Middle frontal gyrus (tissue), 1 donor: Measurements from ENCODE around the gene ELK4.

ENCODE experiments used
- DNase-seq: peaks from one replicate; pipeline ENCODE4 v3.0.0-alpha.2; 2015; ENCODE audit warnings: low spot score; ENCODE audit errors: extremely low spot score

Gene ELK4

DNA sequence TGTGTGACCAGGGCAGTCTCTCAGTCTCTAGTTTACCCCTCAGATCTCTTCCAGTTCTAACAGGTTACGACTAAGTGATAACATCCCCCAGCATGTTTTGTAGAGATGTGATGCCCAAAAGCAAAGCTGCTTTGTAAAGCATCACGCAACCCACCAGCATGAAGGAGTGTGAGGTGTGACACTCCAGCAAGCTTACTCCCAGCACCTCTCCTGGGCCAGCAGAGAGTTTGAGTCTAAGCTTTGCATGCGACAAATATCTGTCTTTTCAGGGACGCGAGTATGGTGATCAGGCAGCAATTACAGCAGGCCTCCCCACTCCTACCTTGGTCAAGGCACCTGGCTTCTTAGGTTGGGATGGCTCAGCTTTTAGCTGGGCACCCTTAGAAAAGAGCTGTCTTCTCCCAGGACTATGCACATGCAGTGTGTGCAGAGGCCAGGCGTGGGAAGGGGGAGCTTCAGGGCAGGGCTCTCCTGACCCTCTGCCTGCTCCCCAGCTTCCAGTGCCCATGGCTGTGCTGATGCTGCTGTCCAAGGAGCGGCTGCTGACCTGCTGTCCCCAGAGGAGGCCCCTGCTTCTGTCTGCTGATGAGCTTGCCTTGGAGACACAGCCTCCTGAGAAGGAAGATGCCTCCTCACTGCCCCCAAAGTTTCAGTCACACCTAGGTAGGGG is 48.2 kb downstream of the ELK4 start:
- no peak for DNase-seq

DNA sequence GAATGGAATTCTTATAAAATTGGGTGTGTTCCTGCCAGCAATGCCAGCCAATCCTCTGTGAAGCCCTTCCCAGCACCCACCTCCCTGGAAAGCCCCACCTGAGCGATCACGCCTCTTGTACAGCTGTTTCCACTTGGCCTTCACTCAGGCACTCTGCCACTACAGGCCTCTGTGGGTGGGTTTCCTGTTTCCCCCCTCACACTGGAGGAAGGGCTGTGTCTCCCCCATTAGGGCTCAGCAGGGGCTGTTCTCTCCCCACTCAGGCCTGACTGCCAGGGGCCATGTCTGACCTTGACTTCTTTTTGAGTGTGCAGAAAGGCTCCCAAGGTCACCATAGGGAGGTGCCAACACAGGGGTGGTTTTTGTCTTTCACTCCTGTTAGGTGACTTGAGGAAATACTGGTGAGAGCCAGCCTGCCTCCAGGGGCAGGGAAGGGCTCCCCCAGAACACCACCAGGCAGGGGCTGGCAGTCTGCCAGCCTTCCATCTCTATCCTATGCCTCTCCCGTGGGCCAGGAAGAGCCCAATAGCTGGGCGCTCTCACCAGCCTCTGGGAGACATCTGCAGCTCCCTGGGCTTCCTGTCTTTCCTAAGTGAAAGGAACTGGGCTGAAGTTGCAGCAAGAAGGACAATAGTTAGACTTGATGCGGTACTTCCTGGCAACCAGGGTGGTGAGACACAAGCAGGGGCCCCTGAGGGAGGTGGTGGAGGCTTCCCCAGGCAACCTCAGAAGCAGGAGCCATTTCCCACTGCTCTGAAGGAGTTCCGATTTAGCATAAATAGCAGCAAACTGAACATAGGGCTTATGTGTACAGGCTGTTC is 49.1 kb downstream of the ELK4 start:
- no peak for DNase-seq

DNA sequence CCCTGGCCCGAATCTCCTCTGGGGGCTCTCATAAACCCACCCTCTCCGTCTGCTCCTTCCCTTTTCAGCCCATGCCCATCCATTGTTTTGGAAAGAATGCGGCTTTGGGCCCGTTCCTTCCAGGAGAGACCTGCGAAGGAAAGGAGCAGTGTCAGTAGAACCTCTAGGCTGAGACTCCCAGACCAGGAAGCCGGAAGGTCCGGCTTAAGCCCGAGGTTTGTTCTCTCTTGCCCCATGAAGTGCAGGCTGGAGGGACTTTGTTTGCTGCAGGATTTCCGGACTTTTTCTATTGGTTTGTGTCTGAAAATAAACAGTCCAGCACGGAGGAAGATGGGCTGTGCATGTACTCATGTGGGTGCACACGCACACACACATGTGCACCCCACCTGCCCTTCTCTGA is 49.8 kb downstream of the ELK4 start:
- DNase-seq = no peak

DNA sequence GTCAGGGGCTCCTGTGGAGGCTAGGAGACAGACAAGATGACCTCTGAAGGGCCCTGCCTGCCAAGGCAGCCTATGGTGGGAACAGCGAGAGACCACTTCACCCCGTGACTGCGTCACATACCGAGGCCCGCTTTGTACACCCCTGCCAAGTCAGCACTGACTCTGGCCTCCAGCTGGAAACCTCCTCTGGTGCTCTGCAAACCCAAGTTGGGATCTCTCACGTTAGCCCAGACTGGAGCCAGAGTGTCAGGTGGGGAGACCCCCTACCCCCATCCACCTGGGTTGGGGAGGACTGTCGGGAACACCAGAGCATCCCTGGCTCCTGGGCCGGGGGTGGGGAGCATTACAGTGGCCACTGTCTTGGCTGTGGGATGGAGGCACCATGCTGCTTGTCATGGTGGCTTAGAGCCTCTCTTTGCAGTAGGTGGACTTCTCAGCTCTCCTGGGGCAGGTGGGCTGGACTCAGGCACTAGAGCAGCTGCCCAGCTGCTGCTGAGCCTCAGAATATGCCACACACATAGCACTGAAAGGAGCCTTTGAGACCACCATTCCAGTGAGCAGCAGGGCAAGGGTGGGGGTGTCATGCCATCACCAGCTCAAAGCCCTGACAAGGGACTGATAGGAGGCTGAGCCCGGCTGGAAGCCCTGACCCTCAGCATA is 50.4 kb downstream of the ELK4 start:
- no peak for DNase-seq

DNA sequence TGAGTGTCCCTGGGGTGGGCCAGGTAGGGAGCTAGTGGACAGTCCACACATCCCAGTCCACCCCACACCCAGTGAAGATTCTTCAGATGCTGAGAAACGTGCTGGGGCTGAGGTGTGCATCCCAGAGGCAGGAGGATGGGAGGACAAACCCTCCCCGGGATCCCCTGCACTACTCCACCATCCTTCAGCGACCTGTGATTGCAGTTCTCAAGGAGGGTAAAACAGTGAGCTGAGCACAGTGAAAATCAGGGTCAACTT is 51.0 kb downstream of the ELK4 start:
- DNase-seq = no peak

DNA sequence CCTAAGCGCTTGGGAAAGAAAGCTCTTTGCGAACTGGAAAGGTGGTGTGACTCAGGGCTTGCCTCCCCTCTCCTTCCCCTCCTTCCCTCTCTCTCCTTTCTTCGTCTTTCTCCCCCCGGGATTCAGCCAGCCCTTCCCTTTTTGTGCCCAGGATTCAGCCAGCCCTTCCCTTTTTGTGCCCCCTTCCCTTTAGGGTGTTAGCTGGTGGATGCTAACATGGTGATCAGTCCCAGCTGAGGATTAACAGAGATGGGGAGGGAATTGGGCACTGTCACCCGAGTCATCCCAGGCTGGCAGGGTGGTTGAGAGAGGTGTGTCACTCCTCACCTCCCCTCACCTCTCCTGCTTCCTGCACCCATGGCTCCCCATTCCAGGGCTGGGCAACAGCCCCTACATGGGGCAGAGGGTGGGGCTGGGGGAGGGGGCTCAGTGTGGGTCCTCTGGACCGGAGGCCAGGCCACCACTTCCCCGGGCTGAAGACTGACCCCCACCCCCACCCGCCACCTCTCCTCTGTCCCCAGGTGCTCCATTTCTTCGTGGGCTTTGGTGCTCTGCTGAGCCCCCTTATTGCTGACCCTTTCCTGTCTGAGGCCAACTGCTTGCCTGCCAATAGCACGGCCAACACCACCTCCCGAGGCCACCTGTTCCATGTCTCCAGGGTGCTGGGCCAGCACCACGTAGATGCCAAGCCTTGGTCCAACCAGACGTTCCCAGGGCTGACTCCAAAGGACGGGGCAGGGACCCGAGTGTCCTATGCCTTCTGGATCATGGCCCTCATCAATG is 51.5 kb downstream of the ELK4 start:
- DNase-seq = no peak

DNA sequence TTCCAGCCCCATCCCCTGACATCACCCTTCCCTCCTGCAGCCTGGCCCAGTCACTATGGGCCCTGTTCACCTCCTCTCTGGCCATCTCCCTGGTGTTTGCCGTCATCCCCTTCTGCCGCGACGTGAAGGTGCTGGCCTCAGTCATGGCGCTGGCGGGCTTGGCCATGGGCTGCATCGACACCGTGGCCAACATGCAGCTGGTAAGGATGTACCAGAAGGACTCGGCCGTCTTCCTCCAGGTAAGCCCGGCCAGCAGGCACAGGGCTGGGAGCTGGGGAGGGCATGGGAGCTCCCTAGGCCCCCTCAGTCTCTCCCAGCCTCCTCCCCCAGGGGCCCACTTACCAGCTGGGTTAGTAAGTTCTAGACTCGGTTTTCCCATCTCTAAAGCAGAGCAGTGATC is 52.1 kb downstream of the ELK4 start:
- DNase-seq = no peak

DNA sequence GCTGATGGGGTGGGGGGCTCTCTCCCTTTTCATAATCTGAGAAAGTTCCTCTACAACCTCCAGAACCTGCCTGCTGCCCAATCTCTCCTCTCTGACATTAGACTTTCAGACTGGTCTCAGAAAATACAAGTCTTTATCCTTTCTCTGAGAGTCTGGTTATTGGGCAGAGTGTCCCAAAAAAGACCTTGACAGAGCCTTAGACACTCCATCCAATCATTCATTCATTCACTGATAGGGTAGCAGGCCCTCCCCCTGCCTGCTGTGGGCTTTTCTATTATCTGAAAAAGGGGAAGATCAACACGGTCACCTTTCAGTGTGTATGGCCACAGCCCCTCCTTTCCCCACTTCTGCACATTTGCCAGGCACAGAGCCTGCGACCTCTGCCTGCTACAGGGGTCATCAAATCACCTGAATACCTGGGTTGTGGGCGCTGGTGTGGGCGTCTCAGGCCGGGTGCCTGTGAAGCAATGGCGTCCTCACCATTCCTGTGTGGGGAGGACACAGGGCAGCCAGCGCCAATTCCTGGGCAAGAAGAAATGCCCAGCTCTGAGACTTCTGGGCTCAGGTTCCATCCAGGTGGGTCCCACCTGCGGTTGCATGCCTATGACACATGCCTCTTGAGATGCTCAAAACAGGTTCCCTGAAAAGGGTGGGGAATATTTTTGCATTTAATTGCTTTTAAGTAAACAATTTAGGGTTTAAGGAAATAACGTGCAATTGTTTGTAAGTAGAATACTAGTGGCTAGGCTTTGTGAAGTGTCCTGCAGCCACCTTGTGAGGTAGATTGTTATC is 52.8 kb downstream of the ELK4 start:
- DNase-seq = no peak

DNA sequence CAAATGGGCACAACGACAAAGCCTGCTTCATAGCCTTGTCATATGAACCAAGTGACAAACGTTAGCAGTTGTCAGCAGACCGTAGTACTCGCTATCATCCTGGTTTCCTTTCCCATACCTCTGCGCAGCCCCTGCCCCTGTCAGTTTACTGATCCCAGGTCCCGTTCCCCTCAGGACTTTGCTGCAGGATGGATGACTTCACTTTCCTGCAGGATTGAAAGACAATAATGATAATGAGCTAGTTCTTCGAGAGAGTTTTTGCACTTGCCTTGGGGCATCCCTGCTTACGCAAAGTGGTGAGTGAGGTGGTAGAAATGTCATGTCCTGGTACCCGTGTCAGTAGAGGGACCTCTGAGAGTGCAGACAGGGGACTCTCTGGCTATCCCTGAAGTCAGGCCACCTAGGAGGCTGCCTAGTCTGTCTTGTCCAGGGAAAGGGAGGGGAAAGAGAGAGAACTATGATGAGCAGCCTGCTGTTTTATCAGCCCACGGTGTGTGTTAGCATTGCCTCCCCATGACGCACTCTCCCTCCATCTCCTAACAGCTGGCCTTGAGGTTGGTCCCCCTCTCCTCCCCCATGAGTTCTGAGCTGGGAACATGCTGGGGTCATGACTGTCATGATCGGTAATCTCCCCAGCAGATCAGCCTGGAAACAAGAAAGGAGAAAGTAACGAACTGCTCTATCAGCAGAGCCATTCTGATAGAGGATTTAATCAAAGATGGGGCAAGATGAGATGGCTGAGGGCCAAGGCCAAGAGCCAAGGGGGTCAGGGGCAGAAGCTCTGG is 53.7 kb downstream of the ELK4 start:
- no peak for DNase-seq

DNA sequence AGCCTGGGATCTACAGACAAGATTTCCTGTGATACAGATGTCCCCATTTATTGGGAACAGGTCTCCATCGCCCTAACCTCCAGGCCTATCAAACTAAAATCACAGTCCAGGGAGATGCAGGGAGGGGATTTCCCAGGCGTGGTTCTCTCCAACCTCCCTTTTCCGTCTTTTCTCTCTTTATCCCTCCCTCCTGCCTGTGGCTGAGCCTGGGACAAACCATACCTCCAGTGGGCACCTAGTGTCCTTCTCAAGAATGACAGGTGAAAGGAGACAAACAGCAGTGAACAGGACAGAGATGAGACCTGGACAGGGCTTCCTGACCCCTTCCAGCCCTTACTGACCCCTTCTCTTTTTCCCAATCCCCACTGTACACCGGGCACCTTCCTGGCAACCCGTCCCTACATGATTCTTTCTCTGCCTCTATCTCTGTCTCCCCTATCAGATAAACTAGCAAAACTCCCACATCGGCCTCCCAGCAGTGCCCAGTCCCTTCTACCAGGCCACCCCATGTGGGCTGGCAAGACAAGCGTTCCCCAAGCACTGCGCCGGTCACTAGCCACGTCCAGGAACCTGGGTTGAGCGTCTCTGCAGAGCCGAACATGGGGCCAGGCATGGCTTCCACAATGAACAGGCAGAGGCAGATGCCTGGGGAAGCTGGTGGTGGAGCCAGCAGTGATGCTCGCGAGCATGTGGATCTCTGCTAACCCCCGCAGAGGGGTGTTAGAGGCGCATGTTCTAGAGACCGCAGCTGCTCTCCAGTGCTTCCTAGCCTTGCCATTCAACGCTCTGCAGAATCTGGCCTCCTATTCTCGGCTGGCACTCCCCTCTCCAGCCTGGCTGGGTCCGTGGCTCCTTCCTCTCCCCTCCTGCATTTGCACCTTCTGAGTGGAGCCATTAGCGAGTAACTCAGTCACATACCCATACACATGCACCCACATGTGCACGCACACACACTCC is 54.7 kb downstream of the ELK4 start:
- DNase-seq = no peak

DNA sequence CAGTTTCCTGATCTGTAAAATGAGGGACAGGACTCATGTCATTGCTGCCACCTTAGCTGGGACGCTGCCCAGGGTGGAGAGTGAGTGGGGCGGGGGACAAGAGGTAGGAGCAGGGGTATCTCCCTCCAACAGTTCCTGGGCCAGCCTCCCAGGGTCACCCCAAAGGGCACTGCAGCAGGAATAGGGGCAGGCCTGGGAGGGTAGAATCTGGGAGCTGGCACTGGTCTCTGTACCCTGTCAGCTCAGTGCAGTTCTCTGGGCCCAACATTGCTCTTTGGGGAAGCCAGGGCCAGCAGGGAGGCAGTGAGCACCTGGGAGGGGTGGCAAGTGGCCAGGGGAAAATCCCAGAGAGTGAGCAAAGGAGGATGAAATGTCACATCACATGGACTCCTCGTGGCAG is 55.8 kb downstream of the ELK4 start:
- DNase-seq = no peak

DNA sequence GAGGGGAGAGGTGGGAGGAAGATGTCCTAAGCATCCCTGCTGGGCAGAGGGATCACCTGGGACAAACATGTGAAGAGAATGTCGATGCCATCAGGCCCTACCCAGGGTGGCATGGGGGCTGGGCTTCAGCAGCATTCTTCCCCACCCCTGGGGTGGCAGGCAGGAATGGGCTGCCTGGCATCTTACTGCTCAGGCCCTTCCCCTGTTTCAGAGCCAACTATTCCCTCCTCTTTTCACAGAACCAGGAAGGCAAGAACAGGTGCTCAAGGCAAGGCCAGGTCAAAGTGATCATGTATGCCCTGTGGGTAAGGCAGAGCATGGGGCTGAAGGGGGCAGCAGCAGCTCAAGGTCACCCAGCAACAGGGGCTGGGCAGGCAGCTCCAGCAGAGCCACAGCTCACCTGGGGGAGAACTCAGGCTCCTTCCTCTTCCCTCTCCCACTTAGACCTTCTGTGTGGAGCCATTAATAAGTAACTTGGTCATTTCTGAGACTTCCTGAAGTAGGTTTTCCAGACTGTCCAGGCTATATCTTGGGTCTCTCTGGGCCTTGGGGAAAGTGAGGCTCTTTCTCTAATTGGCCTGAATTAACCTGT is 56.4 kb downstream of the ELK4 start:
- DNase-seq = no peak

DNA sequence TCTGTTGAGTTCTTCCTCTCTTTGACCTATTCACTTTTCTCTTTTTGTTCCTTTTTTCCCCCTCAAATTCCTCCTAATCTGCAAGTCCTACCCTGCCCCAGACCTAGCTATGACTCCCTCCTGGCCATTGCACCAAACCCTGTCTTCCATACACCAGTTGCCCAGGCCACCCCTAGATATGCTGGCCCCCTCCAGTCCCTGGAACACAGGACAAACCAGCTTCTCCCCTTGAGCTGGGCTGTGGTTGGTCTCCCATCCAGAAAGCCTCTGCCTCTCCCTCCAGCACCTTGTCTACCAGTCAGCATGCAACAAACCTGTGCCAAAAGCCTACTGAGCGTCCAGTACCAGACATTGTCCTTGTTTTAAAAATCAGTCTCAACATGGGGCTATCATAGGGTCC is 59.4 kb downstream of the ELK4 start:
- no peak for DNase-seq

DNA sequence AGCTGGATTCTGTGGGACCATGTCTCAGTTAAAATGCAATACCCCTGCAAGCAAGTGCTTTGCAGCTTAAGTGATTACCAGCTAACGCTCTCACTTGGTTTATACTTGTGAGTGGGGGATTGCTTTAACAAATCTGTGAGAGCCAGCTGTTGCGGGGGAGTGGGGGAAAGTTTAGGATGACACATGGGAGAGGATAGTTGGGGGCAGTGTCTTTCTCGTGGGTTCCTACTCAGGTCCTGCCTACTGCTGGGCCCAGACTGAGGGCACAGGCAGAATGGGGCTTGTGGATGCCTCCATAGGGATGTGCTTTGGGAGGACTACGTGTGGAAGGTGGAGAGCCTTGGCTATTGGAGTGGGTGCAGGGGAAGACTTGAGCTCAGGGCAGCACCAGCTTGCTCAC is 60.1 kb downstream of the ELK4 start:
- no peak for DNase-seq

DNA sequence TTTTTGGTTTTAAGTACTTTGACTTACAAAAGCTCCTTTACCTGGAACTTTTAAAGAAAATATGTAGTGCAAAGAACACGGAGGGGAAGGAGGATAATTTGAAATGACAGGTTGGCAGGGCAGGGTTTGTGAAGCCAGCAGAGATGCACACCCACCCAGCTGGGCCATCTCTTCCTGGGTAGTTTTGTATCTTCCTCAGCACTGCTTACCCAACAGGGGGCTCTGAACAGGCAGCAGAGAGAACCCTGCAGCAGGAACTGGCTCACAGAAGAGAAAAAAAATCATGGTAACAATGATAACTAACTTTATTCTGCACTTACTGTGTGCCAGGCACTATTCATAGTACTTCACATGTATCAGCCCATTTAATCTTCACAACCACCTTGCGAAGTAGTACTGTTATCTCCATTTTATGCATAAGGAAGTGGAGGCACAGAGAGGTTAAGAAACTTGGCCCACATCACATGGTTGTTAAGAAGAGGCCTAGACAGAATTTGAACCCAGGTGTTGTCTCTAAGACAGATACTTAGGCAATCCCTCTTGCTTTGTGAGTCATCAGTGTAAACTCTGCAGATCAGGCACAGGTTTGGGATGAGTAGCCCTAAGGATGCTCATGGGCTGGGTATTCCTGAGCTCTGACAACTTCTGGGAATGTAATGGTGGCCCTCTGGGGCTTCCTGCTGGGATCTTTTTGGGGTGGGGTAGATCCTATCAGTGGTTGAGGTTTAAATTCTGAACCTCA is 60.8 kb downstream of the ELK4 start:
- no peak for DNase-seq

DNA sequence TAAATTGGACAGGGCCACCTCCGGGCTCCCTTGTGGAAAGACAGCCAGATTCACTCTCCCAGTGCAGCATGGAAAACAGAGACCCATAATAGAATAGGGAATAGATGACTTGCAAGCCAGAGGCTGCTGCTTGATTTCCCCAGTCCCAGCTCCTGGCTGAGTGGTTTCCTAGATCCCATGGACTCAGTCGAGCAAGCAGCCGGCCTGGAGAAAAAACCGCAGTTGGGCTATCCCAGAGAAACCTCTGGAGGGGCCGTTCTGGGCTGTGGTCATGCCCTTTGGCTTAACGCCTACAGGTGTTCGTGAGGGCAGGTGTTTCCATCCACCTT is 61.7 kb downstream of the ELK4 start:
- DNase-seq = no peak

DNA sequence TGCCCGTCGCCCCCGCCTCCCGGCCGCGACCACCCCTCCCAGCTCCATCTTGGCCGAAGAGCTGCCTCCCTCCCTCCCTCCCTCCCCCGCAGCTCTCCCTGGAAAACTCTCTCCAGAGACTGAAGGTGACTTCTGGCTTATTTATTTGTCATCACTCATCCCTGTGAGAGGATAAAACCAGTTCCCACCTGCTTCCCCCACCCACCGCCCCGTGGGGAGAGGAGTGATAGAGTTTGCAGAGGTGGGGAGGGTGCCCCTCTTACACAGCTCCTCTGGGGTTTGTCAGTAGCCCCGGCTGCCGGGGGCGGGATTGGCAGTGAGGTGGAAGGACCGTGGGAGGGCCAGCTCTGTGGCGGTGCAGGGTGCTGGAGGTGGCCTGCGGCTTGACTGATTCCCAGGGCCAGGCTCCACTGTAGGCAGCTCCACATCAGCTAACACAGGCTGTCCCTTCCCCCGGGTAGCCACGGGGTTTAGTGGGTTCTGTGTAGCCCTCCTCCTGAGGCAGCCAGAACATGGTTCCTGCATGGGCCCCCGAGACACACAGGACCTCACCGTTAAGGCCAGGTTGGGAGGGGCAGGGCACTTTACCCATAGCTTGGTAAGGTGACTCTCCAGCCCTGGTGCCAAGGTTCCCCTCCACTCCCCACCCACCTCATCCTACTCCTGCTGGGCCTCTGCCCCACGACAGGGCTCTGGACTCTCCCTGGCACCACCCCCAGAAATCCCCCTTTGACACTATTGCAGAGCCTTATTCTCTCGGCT is 62.2 kb downstream of the ELK4 start:
- DNase-seq = no peak
